Activated B cell treated with CpG ODN at 0.5 μM for 24 hours (primary cell): ENCODE measurements around the gene CD48. TPM values are rescaled to one million over a fixed set of nuclear protein-coding genes. Genes with fewer than 3 reads are reported as not detected.

Experiments used
- ATAC-seq: fragments of 200-7000 bp; cut with Tn5 transposase; one replicate; pipeline ENCODE4 v1.10.0; 2021; ENCODE audit warnings: low read depth, mild to moderate bottlenecking, moderate library complexity
- CTCF ChIA-PET: fragments of 350-600 bp; sonication (Branson Sonifier 250); formaldehyde crosslinking; loops from one replicate; lab custom pipeline; 2021; ENCODE audit warnings: antibody characterized with exemption; lab: Charles Lee
- POLR2A ChIA-PET: fragments of 350-600 bp; sonication (Branson Sonifier 250); formaldehyde crosslinking; loops from one replicate; lab custom pipeline; 2021; ENCODE audit warnings: antibody characterized with exemption; lab: Charles Lee
- DNase-seq: peaks from one replicate; pipeline ENCODE4 v3.0.0; 2022
- H3K27ac Mint-ChIP-seq: one replicate; pipeline ENCODE4 v1.8.0; 2020; ENCODE audit warnings: mixed read lengths
- H3K27me3 Mint-ChIP-seq: one replicate; pipeline ENCODE4 v1.8.0; 2021; ENCODE audit warnings: mixed read lengths
- H3K36me3 Mint-ChIP-seq: one replicate; pipeline ENCODE4 v1.8.0; 2021; ENCODE audit warnings: low read depth, mixed read lengths
- H3K4me1 Mint-ChIP-seq: one replicate; pipeline ENCODE4 v1.8.0; 2021; ENCODE audit warnings: mixed read lengths
- H3K4me3 Mint-ChIP-seq: one replicate; pipeline ENCODE4 v1.8.0; 2020; ENCODE audit warnings: mild to moderate bottlenecking, mixed read lengths
- H3K9me3 Mint-ChIP-seq: one replicate; pipeline ENCODE4 v1.8.0; 2020; ENCODE audit warnings: mixed read lengths
- intact Hi-C: fragments of 100-400 bp; cut with micrococcal nuclease; formaldehyde crosslinking; loops from one replicate; pipeline ENCODE4 v1.15.1; 2024
- total RNA-seq: library from RNA; stranded (reverse); gene quantifications from 2 replicates; pipeline ENCODE4 v1.2.3, GENCODE V29; 2022
- TF ChIP-seq, protein P1 (sequence below): fragments of 200-600 bp; IDR thresholded peaks from one replicate; pipeline ENCODE4 v1.8.0; 2022; ENCODE audit warnings: antibody characterized with exemption, mild to moderate bottlenecking

Gene CD48
- total RNA-seq, 1 donor from 2014 or later, result 200 TPM

DNA sequence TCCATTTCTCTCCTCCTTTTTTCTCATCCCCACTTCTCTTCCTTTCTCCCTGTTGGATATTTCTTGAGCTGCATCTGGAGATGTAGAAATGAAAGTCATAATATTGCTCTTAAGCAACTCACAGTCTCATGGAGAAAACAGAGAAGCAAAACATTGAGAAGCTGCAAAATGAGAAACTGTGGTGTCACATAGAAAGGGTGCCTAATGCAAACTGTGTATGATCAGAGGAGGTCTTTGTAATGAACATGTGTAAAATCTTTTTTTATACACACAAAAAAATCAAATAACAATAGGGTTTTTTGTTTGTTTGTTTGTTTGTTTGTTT is 15.7 kb upstream of the CD48 start:
- ATAC-seq (no peak), DNase-seq (no peak)
- TF ChIP-seq, protein P1, sequence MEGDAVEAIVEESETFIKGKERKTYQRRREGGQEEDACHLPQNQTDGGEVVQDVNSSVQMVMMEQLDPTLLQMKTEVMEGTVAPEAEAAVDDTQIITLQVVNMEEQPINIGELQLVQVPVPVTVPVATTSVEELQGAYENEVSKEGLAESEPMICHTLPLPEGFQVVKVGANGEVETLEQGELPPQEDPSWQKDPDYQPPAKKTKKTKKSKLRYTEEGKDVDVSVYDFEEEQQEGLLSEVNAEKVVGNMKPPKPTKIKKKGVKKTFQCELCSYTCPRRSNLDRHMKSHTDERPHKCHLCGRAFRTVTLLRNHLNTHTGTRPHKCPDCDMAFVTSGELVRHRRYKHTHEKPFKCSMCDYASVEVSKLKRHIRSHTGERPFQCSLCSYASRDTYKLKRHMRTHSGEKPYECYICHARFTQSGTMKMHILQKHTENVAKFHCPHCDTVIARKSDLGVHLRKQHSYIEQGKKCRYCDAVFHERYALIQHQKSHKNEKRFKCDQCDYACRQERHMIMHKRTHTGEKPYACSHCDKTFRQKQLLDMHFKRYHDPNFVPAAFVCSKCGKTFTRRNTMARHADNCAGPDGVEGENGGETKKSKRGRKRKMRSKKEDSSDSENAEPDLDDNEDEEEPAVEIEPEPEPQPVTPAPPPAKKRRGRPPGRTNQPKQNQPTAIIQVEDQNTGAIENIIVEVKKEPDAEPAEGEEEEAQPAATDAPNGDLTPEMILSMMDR, result no peak
- Mint-ChIP-seq H3K36me3 (no peaks in the 10 kb centered on the region), H3K27me3 (no peaks in the 10 kb centered on the region), H3K9me3 (peaks cover 4% of the 10 kb centered on the region), H3K27ac (no peak overlapping the region), H3K4me3 (no peak overlapping the region), H3K4me1 (peaks cover 14% of the 10 kb centered on the region)
- POLR2A ChIA-PET, result interaction anchor here (0.9 to 1.4 kb wide), 7 partner anchors 12 to 224 kb away, joined by 3 to 6 read pairs (median 4); partner anchors contain the start of genes LY9 and SLAMF7
- CTCF ChIA-PET, result interaction anchor here (0.6 to 8.3 kb wide), 26 partner anchors 12 to 263 kb away, joined by 3 to 146 read pairs (median 5); partner anchors contain the start of genes ITLN2 and SLAMF7
- intact Hi-C loops, result loop anchor here (1.0 to 2.0 kb wide), 5 partner anchors 12 to 224 kb away; partner anchors contain the start of gene SLAMF7

DNA sequence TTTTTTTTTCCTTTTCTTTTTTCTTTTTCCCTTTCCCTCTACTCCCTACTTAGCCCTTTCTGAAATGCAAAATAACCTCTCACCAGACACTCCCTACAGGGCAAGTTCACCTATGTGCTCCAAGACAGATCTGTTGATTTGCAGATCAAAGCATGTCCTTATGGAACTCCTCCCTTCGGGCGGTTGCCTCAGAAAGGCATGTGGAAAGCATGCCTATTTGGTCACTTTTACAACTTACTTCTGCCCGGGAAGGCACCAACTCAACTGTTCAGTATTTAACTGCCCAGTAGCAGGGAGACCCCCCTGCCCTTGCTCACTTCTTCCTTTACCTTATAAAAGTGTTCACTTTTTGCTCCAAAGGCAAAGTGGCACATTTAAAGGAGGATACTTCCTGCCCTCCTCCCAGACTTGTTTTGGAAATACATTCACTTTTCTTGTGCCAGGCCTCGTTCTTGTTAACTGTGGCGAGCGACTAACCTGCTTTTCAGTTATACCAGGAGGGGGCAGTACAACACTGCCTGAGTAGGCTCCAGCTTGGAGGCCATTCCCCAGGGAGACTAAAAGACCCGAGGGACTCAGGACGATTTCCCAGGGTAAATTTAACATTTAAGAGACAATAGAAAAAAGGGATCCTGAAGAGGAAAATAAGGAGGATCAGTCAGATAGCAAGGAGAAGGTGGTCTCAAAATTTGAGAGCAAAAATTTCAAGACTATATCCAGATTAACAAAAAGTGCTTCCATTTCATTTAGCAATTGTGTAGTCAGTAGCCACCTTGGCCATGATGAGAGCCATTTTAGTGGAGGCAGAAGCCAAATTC is 15.1 kb upstream of the CD48 start:
- TF ChIP-seq, protein P1, result peak; percentile 83
- peak; percentile 88 for ATAC-seq
- Mint-ChIP-seq H3K36me3 (no peaks in the 10 kb centered on the region), H3K4me1 (peaks cover 10% of the 10 kb centered on the region), H3K27me3 (no peaks in the 10 kb centered on the region), H3K9me3 (no peaks in the 10 kb centered on the region), H3K27ac (no peak overlapping the region), H3K4me3 (no peak overlapping the region)
- ChIA-PET CTCF (interaction anchor here (0.6 to 8.3 kb wide), 32 partner anchors 12 to 333 kb away, joined by 3 to 146 read pairs (median 4); partner anchors contain the start of genes ITLN2 and SLAMF7), POLR2A (interaction anchor here (0.9 to 1.7 kb wide), 8 partner anchors 12 to 225 kb away, joined by 3 to 6 read pairs (median 4); partner anchors contain the start of genes LY9 and SLAMF7)
- peak; percentile 32 for DNase-seq
- intact Hi-C loops, result loop anchor here (1.0 to 2.0 kb wide), 9 partner anchors 13 to 264 kb away; partner anchors contain the start of gene SLAMF7

DNA sequence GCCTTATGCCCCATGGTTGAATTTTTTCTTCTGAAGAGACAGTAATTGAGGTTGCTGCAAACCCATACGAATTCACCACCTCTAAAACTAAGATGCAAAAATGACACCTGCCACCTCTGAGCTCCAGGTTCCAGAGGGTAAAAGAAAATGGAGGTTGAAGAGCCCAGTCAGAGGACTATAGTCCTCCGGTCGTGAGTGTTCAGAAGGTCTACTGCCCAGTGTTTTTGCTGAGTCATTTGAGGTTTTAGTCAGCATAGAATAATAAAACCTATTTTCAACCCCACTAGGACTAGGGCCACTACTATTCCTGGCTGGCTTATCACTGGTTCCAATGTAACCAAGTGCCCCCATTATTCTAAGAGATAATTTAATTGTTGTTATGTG is 14.5 kb upstream of the CD48 start:
- DNase-seq, result no peak
- ATAC-seq, result no peak
- Mint-ChIP-seq H3K27ac (no peak overlapping the region), H3K36me3 (no peaks in the 10 kb centered on the region), H3K4me3 (no peak overlapping the region), H3K9me3 (no peaks in the 10 kb centered on the region), H3K27me3 (no peaks in the 10 kb centered on the region), H3K4me1 (peaks cover 8% of the 10 kb centered on the region)
- intact Hi-C loops, result loop anchor here (1.0 to 2.0 kb wide), 5 partner anchors 14 to 264 kb away; no protein-coding TSS in a partner anchor
- ChIA-PET POLR2A (interaction anchor here (0.7 to 1.7 kb wide), 7 partner anchors 10 to 228 kb away, joined by 3 to 6 read pairs (median 3); partner anchors contain the start of genes CD48 and ITLN2), CTCF (interaction anchor here (0.6 to 8.3 kb wide), 19 partner anchors 11 to 333 kb away, joined by 3 to 146 read pairs (median 5); partner anchors contain the start of gene ITLN2)
- TF ChIP-seq, protein P1, result no peak

DNA sequence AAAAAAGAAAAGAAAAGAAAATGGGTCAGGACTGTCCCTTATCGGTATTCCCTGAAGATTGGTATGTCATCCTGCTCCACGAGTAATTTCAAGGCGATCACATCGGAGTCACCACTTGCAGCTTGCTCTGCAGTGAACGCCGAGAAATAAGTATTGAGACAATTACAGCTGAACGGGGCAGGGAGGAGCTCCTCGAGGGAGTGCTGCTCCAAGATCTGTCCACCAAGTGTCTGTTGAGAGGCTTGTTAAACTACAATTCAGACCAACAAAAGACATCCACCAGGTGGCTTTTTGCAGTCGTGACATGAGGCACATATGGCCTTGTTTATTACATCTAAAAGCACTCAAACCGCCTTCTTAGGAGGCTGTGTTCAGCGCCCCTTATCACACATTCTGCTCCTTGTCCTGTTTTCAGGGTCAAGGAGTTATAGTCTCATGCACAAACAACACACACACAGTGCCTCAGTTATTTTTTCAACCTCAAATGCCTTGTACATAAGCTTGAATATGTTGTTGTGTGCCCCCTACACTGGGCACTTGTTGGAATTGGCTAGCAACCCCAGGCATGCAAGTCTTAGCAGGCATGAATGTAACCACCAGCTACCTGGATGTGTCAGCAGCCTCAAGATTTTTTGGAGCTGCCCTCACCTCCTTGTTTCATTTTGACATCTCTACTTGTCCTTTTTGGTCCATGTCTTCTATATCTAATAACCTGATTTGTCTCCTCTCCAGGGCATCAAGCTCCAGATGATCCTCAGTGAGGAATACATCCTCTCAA is 13.0 kb upstream of the CD48 start:
- Mint-ChIP-seq H3K9me3 (no peaks in the 10 kb centered on the region), H3K27ac (no peak overlapping the region)
- TF ChIP-seq, protein P1, result no peak

More for the DNA sequence above, 13.0 kb upstream of the CD48 start:
- POLR2A ChIA-PET, result interaction anchor here (0.5 to 1.2 kb wide), 5 partner anchors 9 to 179 kb away, joined by 3 to 5 read pairs (median 3); no protein-coding TSS in a partner anchor
- DNase-seq, result no peak
- no peak overlapping the region for H3K4me3 Mint-ChIP-seq
- no peak for ATAC-seq
- H3K4me1 Mint-ChIP-seq, result peaks cover 11% of the 10 kb centered on the region
- no peaks in the 10 kb centered on the region for H3K36me3 Mint-ChIP-seq
- no peaks in the 10 kb centered on the region for H3K27me3 Mint-ChIP-seq
- intact Hi-C loops, result no loop called here
- CTCF ChIA-PET, result interaction anchor here (0.7 to 8.3 kb wide), 13 partner anchors 8 to 228 kb away, joined by 3 to 146 read pairs (median 5); partner anchors contain the start of gene ITLN2
